HG02798 (cell line): ENCODE data around the gene CRIM1.

Experiments used
- ATAC-seq: cut with Tn5 transposase; IDR thresholded peaks from one replicate; pipeline ENCODE4 v1.9.1; 2021; ENCODE audit warnings: mild to moderate bottlenecking; ENCODE audit not compliant: unreplicated experiment, poor library complexity

The CRIM1 gene

DNA sequence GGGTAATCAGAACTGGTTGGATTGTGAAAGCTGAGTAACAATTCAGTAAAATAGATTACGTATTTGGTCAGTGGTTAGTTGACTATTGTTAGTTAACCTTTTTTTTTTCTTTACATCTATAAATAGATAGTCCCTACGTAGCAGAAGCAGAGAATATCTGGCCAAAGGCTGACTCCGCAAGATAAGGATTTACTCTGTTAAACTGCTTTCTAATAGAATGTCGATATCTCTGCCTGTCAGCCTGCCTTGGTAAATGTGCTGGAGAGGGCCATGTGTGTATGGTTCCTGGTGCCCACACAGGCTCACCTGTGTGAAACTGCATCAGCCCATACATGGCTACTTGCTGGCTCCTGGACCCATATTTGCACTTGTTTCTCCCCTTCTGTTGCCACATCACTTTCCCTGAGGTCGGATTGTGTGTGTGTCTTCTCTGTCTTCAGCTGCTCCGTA is 94.4 kb downstream of the CRIM1 start:
- ATAC-seq, result no peak

DNA sequence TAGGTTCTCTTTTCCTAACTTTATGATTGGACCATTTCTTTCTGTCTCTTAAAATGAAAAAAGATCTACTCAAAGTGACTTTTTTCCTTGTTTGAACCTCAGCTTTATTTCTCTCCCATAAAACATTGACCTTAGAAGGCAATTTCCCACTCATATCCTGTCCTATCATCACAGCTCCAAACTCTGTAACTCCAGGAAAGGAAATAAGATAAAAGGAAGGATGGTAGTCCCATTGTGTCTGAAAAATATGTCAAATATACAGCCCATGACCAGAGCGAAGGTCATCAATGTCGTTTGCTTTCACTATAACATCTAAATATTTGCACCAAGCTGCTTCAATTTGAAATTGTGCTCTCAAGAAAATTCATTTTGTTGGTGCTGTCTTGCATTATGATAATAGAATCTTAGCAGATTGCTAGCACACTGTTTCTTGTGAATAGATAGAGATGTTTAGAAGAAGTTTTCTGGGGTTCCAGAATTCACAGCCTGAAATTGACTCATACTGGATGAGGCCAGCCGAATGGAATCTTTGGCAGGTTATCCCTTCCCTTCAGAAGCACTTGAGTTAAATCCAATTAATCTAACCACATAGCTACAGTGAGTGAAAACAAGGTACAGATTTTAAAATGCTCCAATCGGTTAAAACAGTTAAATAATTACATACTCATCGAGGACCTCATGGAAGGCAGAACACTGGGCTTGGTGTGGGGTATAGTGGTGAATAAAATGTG is 95.1 kb downstream of the CRIM1 start:
- ATAC-seq, result no peak

DNA sequence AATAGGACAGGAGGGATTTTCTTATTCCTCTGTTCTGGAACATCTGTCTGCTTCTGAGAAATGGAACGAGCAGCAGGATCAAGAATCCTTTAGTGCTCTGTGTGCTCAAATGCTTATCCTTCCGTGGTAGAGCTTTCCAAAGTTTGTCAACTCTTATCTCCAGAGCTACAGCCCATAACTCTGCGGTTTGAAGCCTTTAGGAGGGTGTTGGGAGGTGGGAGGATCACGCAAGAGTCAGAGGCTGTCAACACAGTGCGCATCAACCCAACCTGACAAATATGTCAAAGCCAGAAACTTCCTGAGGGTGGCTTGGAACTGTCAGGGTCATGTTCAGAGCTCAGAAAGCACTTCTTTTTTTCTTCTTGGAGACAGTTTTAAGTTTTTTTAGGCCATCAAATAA is 95.9 kb downstream of the CRIM1 start:
- ATAC-seq, result no peak

DNA sequence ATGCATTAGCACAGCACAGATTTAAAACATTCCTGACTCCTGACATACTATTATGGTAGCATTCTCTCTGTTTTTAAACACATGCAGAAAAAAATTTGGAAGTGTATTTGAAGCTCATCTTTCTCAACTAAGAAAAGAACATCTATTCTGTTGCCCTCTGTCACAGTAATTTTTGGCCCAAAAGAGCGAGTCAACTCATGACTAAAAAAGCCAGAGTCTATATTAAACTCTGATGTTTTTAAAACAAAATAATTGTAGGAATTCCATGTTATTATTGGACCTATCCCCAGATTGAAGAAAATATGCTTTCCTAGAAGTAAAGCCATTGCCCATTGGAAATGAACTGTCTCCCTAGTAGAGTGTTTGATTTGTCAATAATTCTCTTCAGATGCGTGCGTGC is 96.7 kb downstream of the CRIM1 start:
- ATAC-seq, result no peak

DNA sequence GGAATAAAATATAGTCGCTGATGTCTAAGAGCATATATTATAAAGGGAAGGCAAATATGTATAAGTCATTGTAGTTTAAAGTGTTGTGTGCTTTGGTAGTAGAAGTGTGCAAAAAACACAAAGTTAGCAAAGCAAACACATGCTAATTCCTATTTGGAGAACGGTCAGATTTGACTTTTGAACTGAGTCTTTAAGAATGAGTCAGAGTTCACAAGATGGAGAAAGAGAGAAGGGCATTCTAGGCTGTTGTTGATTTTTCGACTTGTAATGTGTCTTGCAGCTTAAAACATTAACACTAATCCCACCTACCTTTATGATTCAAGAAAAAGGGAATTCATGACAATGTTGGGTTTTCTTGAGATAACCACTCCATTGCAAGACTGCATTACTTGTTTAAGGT is 98.1 kb downstream of the CRIM1 start:
- no peak for ATAC-seq

DNA sequence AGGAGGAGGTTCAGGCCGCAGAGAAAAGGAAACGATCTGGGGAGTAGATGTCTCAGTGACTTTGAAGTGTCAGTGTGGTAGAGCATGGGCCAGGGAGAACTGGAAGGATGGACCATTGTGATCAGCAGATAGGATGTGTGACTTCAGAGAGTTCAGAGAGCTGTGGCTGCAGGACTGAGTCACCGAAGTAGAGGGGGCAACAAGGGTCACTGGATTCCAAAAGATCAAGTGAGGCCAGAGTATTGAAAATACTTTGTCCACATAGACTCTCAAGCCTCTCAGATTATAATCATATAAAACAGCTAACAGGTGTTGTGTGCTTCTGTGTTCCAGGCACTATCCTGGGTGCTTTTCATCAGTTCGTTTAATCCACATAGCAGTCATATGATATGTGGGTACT is 99.4 kb downstream of the CRIM1 start:
- no peak for ATAC-seq

DNA sequence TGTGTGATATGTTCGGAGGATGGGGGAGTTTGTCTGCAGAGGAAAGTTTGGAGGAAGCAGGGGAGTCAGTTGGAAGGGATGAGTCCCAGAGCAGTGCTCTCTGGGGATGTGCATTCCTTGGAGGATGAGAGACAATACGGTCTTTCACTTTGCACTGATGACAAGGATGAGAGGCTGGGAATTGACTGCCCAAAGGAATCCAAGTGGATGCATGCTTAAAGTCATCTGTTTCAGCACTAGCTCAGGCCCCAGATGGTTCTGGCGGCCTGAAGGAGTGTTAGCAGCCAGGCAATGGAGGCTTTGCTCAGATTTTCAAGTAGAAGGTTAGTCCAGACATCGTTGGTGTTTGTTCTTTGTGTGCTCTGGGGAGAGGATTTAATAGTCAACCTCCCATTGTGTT is 100.2 kb downstream of the CRIM1 start:
- ATAC-seq, result no peak

DNA sequence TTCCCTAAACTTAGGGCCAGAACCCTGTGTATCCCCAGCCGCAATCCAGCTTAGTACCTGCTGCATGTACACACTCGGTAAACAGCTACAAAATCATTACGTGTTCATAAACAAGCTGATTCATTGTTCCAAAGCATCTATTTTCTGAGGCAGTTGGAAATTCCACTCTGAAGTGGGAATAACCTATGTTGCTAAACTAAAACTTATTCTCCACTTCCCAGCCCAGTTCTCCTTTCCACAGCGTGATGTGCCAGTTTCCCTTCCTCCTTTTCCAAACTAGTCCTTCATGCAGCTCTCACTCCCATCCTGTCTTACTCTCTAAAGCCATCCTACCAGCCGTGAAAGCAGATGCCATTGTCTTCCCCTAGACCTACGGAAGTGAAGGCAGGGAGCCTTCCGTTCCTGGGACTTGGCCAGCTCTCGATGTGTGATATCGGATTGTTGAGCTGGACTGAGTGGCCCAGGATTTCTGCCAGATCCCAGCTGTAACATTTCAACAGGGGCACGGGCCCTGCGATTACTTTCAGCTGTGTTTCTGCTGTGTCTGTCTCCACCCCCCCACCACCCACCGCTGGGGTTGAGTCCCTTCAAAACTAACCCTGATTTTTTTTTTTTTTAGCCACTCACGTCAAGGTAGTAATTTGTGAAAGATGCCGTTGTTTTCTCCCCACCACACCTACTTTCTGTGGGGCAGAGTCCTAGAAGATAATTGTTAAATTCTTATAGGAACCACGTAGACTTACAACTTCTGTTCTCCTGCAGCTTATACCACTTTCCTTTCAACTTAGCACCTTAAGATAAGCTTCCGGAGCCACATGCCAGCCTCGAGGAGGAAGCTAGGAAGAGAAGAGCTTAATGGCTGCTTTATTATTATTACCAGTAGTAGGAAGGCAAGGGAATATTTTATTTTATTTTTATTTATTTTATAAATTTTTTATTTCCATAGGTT is 100.9 kb downstream of the CRIM1 start:
- no peak for ATAC-seq

DNA sequence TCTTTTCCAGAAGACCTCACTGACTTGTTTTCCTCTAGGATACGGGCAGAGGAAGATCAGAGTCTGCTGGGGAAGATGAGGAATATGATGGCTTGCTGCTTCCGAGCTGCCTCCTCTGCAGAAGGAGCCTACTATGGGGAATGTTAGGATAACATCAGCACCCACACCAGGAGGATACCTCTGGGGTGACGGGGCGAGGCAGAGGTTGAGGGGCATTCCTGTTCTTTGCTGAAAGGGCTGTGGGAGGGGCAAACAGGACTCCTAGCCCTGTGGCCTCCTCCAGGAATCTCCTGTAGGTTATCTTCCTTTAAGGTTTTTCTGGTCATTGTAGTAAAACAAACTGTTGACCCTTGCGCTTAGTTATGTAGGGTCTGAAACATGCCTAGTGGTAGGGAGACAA is 102.5 kb downstream of the CRIM1 start:
- no peak for ATAC-seq

DNA sequence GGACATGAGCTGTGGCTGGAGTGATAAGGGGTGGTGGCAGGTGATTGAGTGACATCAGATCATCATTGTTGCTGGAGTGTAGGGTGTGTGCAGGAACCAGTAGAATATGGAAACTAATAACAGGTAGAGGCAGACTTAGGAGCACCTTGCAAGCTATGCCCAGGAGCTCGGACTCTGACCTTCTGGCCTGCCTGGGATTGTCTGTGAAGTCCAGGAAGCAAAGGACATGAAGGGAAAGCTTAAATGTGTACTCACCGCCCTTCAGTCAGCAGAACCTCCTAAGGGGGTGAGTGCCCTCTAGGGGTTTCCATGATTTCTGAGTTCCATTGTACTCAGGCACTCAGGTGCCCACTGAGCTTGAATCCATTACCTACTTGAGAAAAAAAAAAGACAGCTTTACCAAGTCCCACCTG is 104.2 kb downstream of the CRIM1 start:
- ATAC-seq, result no peak

DNA sequence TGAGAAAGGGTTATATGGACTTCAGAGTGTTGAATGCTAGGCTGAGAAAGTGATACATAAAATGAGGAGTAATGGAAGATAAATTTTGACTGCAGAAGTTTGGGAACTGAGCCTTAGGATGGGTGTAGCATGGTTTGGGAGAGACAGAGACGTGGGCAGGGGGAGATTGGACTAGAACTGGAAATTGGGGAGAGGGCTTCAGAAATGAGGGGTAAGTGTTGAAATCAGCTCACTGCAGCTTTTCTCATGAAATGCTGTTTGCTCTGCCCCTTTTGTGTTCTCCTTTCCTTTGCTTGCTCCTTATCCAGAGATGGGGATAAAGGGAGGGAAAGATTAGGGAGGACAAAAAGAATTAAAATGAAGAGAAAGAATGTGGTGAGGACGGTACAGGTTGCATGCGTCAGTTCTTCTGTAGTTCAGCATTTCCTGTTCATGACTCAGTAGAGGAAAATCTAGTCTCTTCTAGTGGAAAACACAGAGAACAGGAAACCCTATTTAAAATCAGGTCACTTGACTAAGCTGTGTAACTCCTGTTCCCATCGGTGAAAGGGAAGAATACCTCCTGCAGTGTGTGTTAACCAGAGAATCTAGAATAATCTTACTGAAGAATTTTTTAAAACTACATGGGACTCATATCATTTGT is 105.6 kb downstream of the CRIM1 start:
- ATAC-seq, result no peak

DNA sequence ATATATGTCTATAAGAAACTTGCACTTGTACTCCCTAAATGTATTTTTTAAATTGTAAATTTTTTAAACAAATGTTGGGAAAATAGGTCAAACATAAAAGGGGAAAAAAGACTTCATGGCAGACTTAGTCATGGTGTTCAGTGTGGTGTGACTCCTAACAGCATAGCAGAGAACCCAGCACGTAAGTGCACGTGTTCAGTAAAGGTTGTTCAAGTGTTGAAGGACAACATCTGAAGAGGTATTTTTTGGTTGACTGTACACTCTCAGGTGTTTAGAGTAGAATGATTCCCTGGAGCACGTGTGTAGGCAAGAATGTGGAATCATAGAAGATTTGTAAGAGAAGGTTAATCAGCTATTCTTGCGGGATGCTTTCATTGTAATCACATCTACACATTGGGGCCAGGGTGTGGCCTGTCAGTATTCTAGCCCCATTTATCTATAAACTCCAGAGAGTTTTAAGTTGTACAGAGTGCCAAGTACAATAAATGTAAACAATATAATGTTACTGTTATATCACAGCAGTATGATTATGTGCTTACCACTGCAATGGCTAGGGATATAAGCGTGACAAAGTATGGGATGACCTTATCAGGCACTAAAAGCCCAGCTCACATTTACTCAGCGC is 106.8 kb downstream of the CRIM1 start:
- ATAC-seq, result no peak

DNA sequence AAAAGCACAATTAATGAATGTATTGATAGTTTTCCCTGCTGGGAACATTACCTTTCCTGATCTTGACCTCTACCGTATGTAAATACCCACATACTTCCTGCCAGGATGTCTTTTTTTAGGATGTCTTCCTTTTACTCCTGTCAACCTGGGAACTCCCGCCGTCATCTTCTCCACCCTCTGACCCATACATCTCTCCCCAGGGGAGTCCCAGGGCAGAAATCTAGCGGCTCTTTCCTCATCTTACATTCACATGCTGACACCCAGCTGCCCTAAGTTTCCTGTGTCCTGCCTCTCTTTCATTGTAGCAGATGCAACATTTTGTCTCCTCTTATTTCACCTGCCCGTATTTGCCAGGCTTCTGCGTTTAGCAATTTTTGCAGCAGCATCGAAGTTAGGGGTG is 107.8 kb downstream of the CRIM1 start:
- no peak for ATAC-seq

DNA sequence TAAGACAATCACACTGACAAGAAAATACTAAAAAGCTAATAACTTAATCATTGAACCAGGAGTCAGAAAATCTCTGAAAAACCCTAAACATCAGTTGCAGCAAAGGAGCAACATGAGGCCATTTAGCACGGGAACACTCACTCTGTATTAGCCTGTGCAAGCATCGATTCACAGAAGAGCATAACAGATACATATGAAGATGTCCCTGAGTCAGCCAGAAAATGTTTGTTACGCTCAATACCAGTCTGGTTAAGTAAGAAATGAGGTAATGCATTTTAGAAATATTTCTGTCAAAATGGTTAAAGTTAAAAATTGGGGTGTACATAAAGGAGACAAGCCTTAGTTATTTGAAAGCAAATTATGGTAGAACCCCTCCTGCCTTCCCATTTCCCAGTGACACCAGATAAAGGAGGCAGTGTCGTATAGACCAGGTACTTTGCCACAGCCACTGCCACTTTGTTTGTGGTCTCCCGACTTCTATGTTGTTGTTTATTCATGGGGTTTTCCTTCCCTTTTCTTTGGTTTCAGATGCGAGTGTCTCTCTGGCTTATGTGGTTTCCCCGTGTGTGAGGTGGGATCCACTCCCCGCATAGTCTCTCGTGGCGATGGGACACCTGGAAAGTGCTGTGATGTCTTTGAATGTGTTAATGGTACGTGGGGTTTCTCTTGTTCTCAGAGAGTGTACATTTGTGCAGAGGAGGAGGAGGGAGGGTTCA is 108.6 kb downstream of the CRIM1 start:
- no peak for ATAC-seq

DNA sequence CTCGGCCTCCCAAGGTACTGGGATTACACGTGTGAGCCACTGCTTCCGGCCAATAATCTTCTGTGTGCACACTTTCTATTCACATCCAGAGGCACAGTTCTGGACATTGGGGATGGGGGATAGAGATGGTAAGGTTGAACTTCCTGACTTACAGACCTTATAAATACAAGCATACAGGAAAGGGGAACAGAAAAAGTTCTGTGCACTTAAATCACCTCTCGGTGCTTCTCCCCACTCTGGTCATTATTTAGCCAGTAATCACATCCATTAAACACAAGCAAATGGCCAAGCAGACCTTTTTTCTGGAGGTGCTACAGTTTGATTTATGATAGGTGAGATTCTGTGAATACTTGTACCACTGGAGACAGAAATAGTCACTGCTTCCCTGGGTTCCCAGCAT is 110.6 kb downstream of the CRIM1 start:
- ATAC-seq, result no peak

DNA sequence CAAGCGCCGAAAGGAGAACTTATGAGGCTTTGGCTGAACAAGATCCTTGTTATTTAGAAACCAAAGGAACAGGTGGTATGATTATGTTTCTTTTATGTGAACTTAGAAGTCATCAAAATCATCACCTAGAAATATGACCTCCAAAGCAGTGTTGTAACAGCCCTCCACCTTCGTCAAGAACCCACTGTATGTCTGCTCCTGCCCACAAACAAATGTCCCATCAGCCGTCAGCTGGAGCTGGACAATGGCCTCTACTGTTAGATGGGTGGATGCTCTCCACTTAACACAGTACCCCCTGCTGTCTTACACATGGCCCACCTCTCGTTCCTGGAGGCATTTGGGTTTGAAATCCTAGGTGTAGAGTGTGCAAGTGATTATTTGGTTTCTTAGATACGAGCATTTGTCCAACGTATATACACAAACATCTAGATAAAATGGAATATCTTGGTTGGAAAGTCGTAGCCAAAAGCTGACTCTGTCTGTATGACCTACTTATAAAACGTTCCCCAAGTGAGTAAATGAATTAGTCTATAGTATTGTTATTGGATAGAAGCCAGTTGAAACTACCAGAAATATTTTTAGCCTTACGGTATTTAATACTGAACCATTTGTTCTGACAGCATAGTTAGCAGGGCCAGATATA is 113.0 kb downstream of the CRIM1 start:
- ATAC-seq, result no peak

DNA sequence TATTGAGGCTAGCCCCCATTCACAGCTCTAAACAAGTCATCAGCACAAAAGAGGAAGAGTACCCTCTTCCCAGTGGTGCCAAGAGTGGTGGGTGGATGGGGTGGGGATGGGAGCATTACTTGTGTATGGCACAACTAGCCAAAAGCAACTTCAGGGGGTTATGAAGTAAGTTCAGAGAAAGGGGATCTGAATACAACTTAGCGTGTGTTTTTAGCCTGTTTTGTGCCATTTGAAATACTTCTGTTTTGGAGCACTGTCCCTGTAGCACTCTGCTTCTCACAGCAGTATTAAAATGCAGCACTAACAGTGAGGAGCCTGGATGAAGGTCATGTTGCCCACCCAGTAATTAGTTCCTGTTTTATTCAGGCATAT is 113.5 kb downstream of the CRIM1 start:
- no peak for ATAC-seq

DNA sequence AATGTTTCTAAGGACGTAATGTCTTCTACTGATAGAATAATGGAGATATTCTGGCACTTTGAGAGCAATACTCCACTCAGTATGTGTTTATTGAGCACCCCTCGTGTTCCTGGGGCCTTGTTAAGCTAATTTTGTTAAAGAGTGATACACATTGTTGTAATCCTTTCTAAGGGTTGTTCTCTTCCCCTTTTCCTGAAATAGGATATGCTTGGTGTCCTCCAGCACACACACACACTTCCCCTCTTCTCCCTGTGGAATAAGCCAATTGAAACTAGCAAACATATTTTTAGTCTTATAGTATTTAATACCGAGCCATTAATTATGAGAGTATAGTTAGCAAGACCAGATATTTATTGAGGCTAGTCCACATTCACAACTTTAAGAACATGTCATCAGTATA is 114.1 kb downstream of the CRIM1 start:
- ATAC-seq, result no peak

DNA sequence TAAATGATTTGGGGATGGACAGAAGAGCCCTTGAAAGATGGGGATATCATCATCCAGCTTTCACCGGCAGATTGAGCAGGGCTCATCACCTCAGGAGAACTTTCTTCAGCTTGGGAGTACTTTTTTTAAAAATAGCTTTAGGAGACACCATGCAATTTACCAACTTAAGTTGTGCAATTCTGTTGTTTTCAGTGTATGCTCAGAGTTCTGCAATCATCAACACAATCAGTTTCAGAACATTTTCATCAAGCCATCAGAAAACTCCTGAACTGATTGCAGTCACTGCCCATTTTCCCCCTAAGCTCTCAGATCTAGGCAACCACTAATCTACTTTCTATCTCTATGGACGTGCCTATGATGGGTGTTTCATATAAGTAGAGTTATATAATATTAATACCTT is 117.7 kb downstream of the CRIM1 start:
- ATAC-seq, result no peak

DNA sequence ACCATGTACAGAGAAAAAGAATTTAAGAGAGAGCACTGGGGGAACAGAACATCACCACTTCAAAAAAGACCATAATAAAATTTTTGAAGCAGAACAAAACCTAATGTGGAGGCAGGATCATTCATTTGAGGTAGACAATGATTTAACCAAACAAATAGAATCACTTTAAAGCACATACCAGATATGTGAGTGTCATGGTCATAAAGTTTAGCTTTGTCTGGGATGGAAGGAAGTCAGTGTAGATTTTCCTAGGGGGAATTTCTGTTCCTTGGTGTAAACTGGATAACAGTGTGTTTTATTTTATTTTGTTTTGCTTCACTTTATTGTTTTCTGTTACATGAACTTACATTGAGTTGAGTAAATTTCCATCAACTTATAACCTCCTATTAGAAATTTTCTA is 120.8 kb downstream of the CRIM1 start:
- ATAC-seq, result no peak
